H7 (cell line): ENCODE results near the gene SLC12A7. TPM values are rescaled to one million over a fixed set of nuclear protein-coding genes. Genes with fewer than 3 reads are reported as not detected.

Source experiments
- DNase-seq: peaks from one replicate; pipeline ENCODE4 v3.0.0; 2012
- H3K27me3 ChIP-seq: 2 replicates; pipeline ENCODE4 v1.6.0; 2011; ENCODE audit warnings: mild to moderate bottlenecking, low read length; ENCODE audit not compliant: control insufficient read depth, insufficient read depth
- H3K36me3 ChIP-seq: replicated peaks from 2 replicates; pipeline ENCODE4 v1.5.1; 2011; ENCODE audit warnings: low read length; ENCODE audit not compliant: control insufficient read depth, insufficient read depth
- H3K4me3 ChIP-seq: 2 replicates; pipeline ENCODE4 v1.5.1; 2011; ENCODE audit warnings: low read depth, mild to moderate bottlenecking, control low read depth, low read length, moderate library complexity; ENCODE audit not compliant: insufficient read depth
- total RNA-seq: library from RNA; depleted of rRNA; stranded (reverse); fragments of >200 nt; shearing (Covaris generic); gene quantifications from 2 replicates; pipeline ENCODE4 v1.2.3, GENCODE V29; 2014

The SLC12A7 gene
- total RNA-seq, 1 experiment from 2014 or later = 19.8 TPM

DNA sequence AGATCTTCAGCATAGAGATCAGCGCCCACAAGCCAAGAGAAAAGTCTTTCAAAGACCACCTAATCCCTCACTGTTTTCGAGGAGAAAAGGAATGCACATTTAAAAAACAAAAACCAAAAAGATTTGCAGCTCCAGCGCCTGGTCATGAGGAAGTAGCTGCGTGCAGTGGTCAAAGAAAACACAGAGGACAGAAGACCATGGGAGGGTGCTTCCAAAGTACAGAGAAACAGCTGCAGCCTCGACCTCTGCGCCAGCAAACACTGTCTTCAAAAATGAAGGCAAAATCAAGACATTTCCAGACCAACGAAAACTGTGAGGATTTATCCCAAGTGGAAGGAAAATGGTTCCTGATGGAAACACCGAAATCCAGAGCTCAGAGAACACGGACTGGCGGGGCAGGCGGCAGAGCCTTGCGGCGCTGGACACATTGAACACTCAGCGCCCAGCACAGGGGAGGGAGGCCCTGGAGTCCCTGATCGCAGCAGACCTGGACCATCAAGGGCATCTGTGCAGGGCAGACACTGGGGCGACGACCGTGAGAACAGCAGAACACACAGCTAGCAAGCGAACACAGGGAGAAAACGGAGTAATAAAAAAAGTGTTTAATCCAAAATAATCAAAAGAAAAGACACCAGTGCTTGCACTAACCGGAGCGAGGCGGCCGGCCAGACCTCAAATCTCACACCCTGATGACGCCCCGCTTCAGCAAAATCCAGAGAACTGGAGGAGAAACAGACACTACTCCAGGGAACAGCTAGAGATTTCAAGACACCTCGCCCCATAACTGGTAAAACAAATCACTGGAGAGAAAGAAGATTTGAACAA, 12.6 kb upstream of the SLC12A7 start:
- no peak for DNase-seq
- Histone ChIP-seq H3K36me3 (no peaks in the 10 kb centered on the region), H3K4me3 (no peak overlapping the region), H3K27me3 (no peaks in the 10 kb centered on the region)

GRCh38 chr5:1123418-1124147, 11.7 kb upstream of the SLC12A7 start:
- DNase-seq = no peak
- H3K36me3 ChIP-seq = no peaks in the 10 kb centered on the region
- H3K4me3 ChIP-seq = no peak overlapping the region
- no peaks in the 10 kb centered on the region for H3K27me3 ChIP-seq

- no peaks in the 10 kb centered on the region for H3K27me3 ChIP-seq
- DNase-seq = no peak
- H3K36me3 ChIP-seq = no peaks in the 10 kb centered on the region
- H3K4me3 ChIP-seq = no peak overlapping the region
These were observed 10.8 kb upstream of the SLC12A7 start for GRCh38 chr5:1122511-1123294.

DNA sequence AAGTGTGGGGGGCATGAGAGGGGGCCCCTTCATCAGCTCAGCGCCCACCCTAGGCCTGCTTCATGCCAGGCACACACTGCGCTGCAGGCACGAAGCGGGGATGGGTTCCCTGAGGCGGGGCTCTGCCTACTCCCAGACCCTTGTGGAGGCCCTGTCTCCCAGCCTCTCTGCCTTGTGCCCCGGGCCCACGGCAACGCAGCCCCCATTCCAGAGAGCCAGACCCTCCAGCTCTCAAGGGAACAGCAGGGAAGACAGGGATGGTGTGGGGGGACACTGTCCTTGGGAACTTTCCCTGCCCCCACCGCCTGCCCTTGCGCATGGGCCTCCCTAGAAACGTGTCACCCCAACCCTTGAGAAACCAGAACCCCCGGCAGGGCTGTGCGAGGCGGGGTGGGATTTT, 10.0 kb upstream of the SLC12A7 start:
- H3K27me3 ChIP-seq = no peaks in the 10 kb centered on the region
- H3K36me3 ChIP-seq = no peaks in the 10 kb centered on the region
- no peak overlapping the region for H3K4me3 ChIP-seq

GRCh38 chr5:1121044-1121443, 9.2 kb upstream of the SLC12A7 start:
- H3K27me3 ChIP-seq = no peaks in the 10 kb centered on the region

More for the DNA sequence above, 10.0 kb upstream of the SLC12A7 start:
- no peak for DNase-seq

GRCh38 chr5:1120236-1120999, 8.6 kb upstream of the SLC12A7 start:
- DNase-seq = no peak
- H3K4me3 ChIP-seq = no peak overlapping the region
- no peaks in the 10 kb centered on the region for H3K27me3 ChIP-seq
- no peaks in the 10 kb centered on the region for H3K36me3 ChIP-seq

More at GRCh38 chr5:1121044-1121443, 9.2 kb upstream of the SLC12A7 start:
- H3K4me3 ChIP-seq = no peak overlapping the region
- H3K36me3 ChIP-seq = no peaks in the 10 kb centered on the region
- DNase-seq = no peak

DNA sequence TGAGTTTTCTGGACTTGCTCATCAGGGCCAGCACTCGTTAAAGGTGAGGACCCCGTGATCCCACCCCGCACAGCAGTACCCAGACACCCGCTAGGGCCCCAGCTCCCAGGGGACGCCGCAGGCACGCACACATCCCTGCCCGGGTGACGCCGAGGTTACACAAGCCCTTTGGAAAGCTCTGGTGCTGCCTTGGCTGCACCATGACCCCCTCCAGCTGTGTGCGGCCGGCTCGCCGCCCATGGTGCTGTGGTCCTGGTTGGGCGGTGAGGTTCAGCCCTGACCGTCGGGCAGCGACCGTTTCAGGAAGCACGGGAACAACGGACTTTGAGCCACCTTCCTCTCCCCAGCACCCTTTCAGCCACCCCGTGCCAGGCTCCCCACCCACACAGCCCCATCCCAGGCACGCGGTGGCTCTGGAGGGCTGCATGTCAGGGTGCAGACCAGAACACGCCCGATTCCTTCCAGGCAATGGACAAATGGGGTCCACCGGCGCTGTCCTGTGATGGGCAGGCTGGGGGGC, 7.5 kb upstream of the SLC12A7 start:
- no peak overlapping the region for H3K4me3 ChIP-seq
- no peaks in the 10 kb centered on the region for H3K36me3 ChIP-seq
- no peak for DNase-seq
- H3K27me3 ChIP-seq = no peaks in the 10 kb centered on the region

GRCh38 chr5:1118738-1119137, 6.9 kb upstream of the SLC12A7 start:
- Histone ChIP-seq H3K36me3 (no peaks in the 10 kb centered on the region), H3K4me3 (no peak overlapping the region), H3K27me3 (no peaks in the 10 kb centered on the region)
- DNase-seq = peak; percentile 84

DNA sequence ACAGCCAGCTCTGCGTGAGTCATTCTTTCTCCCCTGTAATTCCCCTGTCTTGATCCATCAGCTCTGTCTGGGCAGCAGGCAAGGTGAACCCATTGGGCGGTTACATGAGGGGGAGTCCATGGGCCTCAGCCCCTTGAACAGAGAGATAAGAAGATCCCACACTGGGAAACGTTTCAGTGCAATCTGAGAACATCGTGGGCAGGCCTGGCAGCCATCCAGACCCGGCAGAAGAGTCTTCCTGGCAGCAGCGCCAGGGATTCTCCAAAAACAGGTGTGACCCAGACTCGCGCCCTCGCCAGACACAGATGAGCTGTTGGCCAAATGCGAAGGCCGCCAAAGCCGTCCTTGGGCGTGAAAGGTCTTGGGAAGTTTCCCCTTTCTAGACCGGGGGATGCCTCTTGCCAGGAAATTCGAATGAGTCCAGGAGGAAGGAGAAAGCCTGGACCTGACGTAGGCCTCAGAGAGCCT, 6.4 kb upstream of the SLC12A7 start:
- Histone ChIP-seq H3K36me3 (no peaks in the 10 kb centered on the region), H3K4me3 (no peak overlapping the region), H3K27me3 (no peaks in the 10 kb centered on the region)
- no peak for DNase-seq

GRCh38 chr5:1116977-1117376, 5.1 kb upstream of the SLC12A7 start:
- DNase-seq = no peak
- H3K27me3 ChIP-seq = no peaks in the 10 kb centered on the region
- no peaks in the 10 kb centered on the region for H3K36me3 ChIP-seq
- H3K4me3 ChIP-seq = no peak overlapping the region

- H3K27me3 ChIP-seq = no peaks in the 10 kb centered on the region
- H3K4me3 ChIP-seq = no peak overlapping the region
- H3K36me3 ChIP-seq = no peaks in the 10 kb centered on the region
- no peak for DNase-seq
These were observed 4.4 kb upstream of the SLC12A7 start for GRCh38 chr5:1116109-1116740.

DNA sequence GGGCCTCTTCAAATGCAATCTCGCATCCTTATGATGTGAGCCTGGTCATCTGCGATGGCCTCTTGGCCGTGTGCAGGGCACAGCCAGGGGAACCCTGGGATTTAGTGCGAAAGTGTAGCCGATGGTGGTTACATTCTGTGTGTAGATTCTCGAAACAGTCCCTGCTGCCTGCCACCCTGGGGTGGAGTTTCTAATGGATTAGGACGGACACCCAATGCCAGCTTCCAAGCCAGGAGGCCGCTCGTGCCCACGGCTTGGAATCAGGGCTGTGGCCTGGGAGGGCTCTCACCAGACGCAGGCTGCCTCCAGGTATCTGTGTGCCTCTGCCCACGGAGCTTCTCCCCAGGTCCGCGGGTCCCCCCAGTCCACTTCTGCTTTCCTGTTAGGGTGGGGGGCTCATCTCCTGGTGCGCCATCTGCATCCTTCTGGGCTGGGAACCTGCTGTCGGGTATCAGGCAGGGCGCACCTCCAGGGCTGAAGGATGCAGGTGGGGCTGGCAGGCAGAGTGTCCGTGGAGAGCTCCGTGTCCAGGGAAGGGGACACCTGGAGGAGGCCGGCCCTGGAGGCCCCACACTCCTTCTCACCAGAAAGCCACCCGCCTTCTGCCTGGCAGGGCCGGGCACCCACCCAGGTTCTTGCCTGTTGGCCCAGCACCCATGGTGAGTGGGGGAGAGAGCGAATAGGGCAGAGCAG, 3.4 kb upstream of the SLC12A7 start:
- Histone ChIP-seq H3K36me3 (no peaks in the 10 kb centered on the region), H3K4me3 (no peak overlapping the region), H3K27me3 (no peaks in the 10 kb centered on the region)
- DNase-seq = no peak
